ENCODE data around the gene RGS14.

DNA sequence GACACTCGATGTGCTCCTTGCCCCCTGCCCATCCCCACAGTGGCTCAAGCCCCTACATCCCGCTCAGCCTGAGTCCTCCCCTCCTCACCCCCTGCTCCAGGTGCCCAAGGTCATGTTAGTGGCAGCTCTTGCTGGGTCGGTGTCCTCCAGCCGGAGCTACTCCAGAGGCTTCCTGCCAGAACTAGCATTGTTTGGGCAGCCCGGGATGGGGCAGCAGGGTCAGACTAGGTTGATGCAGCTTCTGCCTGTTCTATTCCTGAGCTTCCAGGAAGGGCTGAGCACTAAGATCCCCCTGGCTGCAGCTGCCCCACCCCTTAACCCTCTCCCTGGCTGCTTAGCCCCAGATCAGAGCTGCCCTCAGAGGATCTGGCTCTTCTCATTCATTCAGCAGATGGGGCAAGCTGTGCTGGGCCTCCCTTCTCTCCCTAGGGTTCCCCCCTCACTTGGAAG is 671 bp downstream of the RGS14 start:
- TF ChIP-seq, protein P1, sequence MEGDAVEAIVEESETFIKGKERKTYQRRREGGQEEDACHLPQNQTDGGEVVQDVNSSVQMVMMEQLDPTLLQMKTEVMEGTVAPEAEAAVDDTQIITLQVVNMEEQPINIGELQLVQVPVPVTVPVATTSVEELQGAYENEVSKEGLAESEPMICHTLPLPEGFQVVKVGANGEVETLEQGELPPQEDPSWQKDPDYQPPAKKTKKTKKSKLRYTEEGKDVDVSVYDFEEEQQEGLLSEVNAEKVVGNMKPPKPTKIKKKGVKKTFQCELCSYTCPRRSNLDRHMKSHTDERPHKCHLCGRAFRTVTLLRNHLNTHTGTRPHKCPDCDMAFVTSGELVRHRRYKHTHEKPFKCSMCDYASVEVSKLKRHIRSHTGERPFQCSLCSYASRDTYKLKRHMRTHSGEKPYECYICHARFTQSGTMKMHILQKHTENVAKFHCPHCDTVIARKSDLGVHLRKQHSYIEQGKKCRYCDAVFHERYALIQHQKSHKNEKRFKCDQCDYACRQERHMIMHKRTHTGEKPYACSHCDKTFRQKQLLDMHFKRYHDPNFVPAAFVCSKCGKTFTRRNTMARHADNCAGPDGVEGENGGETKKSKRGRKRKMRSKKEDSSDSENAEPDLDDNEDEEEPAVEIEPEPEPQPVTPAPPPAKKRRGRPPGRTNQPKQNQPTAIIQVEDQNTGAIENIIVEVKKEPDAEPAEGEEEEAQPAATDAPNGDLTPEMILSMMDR (IDR thresholded peaks at IDR 0.05; ENCODE audit: insufficient read depth, low read length, poor library complexity, severe bottlenecking) = no peak
- no peak for TF ChIP-seq EZH2phosphoT487 (conservative IDR thresholded peaks at IDR 0.05; ENCODE audit: low read length)
